Measurements from ENCODE around the gene SRD5A1. TPM values are rescaled to one million over a fixed set of nuclear protein-coding genes. Genes with fewer than 3 reads are reported as not detected.

SRD5A1 gene
- total RNA-seq, 1 donor from 2014 or later = 4.2 TPM

GRCh38 chr5:6718718-6719117, 85.5 kb downstream of the SRD5A1 start:
- intact Hi-C loops (cut with DNase I) = no loop called here
- DNase-seq (ENCODE audit: low spot score) = no peak

- intact Hi-C loops (cut with DNase I) = no loop called here
Measured at GRCh38 chr5:6719417-6719816, 86.2 kb downstream of the SRD5A1 start.

GRCh38 chr5:6719896-6720560, 86.8 kb downstream of the SRD5A1 start:
- intact Hi-C loops (cut with DNase I) = loop anchor here (1.0 kb wide), 1 partner anchor 10 kb away; no protein-coding TSS in a partner anchor
- no peak for DNase-seq (ENCODE audit: low spot score)

More at GRCh38 chr5:6719417-6719816, 86.2 kb downstream of the SRD5A1 start:
- no peak for DNase-seq (ENCODE audit: low spot score)

GRCh38 chr5:6720561-6720921, 87.3 kb downstream of the SRD5A1 start:
- intact Hi-C loops (cut with DNase I) = loop anchor here (1.0 kb wide), 1 partner anchor 10 kb away; no protein-coding TSS in a partner anchor
- DNase-seq (ENCODE audit: low spot score) = no peak

- no peak for DNase-seq (ENCODE audit: low spot score)
- intact Hi-C loops (cut with DNase I) = no loop called here
Measured at GRCh38 chr5:6721442-6721841, 88.2 kb downstream of the SRD5A1 start.

- no peak for DNase-seq (ENCODE audit: low spot score)
- intact Hi-C loops (cut with DNase I) = no loop called here
Measured at GRCh38 chr5:6722015-6722414, 88.8 kb downstream of the SRD5A1 start.

GRCh38 chr5:6723122-6723815, 90.0 kb downstream of the SRD5A1 start:
- no peak for DNase-seq (ENCODE audit: low spot score)
- intact Hi-C loops (cut with DNase I) = no loop called here

GRCh38 chr5:6723816-6724300, 90.6 kb downstream of the SRD5A1 start:
- intact Hi-C loops (cut with DNase I) = no loop called here
- no peak for DNase-seq (ENCODE audit: low spot score)

Other genes with a start within 250 kb of the SRD5A1 start
- gene UBE2QL1, start 184.6 kb upstream of the SRD5A1 start, total RNA-seq = 13.1 TPM
- gene NSUN2, start 396 bp upstream of the SRD5A1 start, total RNA-seq = 39.9 TPM
- 18.4 TPM for gene TENT4A, start 80.0 kb downstream of the SRD5A1 start, total RNA-seq